ENCODE results near the gene AKR1C2.
"Not testable (repeated sequence)": the region's sequence is repeated elsewhere in the genome, so short reads cannot be mapped to it uniquely, and the experiment has no call there.

Gene AKR1C2

DNA sequence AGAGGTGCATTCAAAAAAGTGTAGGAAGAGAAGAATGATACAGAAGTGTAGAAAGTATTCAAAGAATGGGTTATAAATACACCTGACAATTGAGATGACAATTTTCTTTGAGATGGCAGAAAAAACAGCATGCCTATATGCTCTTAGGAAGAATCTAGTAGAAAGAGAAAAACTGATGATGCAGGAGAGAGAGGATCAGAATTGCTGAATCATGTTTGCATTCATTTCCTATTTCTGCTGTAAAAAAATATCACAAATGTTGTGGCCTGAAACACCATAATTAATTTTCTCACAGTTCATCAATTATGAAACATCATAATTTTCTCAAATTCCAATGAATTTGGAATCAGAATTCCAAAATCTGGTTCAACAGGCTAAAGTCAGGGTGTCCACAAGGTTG lies 50.3 kb downstream of the AKR1C2 start:
- DNase-seq: no peak

DNA sequence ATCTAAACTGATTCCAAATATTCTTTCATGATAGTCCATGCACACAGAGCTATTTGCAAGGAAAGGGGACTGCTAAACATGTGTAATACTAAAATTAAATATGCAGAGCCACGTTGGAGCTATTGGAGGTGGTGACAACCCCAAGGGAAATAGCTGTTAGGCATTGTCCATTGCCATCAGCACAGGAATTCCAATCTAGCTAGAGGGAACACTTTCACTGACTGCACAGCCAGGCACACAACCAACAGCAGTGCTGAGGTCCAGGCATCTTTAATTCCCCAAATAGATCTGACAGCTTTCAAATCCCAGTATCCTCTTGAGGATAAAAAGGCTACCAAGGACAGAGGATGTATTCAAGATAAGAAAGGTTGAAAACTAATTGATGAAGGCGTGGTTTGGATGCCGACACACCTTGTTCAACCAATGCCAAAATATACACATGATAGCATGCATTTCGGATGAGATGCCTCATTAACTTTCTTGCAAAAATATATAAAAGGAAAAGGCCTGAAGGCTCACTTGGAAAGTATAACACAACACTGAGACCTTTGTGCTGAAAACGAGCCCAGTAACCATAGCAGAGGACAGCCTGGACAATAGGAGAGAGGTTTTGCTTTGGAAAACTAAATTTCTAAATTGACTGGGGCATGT lies 52.0 kb downstream of the AKR1C2 start:
- DNase-seq: not testable (repeated sequence)

DNA sequence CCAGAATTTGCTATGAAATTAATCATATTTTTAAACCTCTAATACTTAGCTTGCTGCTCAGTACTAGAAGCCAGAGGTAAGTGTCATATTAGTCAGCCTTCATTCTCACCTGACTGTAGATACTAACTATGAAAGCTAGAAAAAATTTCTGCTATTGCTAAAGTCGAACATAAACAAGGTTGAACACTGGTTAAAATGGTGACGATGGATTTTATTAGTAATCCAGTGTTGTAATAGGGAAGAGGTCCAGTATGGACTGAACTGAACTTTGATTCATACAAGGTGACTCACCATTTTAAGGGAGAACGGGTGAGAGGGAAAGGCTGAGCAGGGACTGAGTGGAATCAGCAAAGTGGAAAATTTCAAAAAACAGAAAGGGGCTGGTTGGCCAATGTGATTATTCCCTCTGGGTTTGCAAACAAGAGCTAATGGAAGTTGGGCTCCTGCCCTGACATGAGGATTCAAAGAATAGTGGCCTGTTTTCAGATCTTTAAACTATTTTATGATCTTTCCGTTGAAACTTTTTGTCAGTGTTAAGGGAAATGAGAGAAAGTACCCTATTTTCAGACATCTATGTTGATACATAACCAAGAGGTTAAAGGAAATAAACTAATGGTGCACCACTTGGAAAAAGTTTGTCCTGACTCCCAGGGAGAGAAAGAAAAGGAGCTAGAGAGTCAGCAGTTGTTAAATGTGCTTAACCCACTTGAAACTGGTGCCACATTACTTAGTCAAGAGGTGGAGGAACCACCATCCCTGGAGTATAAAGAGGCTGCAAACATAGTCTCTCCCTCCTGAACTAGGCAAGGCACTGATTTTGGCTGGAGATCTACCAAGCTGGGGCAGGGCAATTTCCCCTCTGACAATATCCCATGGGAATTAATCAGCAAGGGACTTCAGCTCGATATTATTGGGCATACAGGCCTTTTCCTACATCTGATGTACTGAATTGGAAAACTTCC lies 55.7 kb downstream of the AKR1C2 start:
- DNase-seq: no peak

DNA sequence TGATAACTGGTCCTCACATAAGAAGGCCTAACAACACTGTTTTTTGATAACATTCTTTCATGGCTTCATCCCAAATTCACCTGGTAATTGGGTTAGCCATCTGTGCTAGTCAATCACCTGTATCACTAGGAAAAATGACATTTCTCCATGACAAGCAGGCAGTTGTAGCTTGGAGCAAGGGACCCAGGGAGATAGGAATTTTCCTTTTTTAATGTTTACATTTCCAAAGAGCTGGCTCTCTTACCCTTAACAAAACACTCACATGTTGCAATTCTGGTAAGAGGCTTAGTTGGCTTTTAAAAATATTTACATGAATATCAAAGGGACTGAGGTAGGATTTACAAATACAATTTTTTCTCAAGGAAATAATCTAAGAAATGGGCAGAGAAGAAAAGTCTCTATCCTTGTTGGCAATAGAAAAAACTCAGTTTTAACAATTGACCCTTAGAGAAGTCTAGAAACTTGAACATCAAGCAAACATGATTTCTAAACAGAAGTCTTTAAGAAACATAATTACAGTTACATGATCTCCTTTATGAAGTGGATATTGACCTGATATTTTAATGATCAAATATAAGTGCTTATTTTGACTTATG lies 56.5 kb downstream of the AKR1C2 start:
- no peak for DNase-seq

DNA sequence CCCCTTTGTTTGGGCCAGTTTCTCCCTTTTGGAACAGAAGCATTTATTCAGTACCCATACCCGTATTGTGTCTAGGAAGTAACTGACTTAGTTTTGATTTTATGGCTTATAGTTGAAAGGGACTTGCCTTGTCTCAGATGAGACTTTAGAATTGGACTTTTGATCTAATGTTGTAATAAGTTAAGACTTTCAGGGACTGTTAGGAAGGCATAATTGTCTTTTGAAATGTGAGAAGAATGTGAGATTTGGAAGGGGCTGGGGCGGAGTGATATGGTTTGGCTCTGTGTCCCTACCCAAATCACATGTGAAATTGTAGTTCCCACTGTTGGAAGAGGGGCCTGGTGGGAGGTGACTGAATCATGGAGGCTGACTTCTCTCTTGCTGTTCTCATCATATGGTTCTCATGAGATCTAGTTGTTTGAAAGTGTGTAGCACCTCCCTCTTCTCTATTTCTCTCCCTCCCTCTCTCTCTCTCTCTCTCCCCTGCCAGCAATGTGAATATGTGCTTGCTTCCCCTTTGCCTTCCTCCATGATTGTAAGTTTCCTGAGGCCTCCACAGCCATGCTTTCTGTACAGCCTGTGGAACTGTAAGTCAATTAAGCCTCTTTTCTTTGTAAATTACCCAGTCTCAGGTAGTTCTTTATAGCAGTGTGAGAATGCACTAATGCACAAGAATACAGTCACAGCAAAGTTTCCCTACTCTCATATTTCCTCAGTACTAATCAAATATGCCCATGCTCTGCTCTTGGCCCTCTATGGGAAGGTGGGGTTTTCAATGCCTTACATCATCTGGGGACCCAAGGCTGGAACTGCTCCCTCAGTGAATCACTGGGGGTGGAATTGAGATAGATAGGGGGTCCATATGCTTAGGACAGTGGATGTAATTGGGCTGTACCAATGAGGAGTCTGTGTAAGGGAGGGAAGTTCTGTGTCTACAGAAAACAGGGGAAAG lies 57.6 kb downstream of the AKR1C2 start:
- DNase-seq: no peak

DNA sequence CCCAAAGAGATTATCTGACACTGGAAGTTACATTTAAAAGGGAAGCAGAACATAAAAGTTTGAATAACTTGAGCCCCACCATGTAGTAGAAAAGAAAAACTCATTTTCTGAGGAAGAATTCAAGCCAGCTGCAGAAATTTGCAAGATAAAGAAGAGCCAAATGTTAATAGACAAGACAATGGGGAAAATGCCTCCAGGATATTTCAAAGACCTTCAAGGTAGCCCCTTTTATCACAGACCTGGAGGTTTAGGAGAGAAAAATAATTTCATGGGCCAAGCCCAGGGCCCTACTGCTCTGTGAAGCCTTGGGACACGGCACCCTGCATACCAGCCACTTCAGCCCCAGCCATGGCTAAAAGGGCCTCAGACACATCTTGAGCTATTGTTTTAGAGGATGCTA lies 58.8 kb downstream of the AKR1C2 start:
- DNase-seq: no peak

DNA sequence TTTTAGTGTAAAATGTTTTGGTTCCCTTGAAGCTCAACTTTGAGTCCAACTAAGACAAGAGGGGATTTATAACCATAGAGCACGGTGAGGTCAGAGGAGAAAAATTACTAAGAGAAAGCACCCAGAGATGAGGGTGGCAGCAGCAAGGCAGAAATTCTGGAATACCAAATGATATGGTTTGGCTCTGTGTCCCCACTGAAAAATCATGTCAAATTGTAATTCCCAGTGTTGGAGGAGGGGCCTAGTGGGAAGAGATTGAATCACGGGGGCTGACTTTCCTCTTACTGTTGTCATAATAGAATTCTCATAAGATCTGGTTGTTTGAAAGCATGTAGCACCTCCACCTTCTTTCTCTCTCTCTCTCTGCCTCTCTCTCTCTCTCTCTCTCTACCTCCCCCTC lies 59.8 kb downstream of the AKR1C2 start:
- DNase-seq: no peak

DNA sequence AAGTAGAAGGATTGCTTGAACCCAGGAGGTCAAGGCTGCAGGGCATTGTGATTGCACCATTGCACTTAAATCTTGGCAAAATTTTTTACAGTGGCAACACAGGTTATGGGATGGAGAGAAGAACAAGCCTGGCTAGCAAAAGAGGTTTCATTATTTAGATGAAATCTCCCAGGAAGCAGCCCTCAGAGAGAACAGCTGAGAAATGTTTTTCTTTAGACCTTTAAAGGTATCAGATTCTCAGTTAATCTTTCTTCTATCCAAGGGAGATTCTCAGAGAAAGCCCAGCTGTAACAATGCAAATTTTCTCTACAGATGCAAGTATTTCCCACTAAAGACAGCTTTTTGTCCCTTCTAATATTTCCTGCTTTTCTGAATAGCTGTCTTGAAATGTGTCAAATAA lies 60.2 kb downstream of the AKR1C2 start:
- not testable (repeated sequence) for DNase-seq

DNA sequence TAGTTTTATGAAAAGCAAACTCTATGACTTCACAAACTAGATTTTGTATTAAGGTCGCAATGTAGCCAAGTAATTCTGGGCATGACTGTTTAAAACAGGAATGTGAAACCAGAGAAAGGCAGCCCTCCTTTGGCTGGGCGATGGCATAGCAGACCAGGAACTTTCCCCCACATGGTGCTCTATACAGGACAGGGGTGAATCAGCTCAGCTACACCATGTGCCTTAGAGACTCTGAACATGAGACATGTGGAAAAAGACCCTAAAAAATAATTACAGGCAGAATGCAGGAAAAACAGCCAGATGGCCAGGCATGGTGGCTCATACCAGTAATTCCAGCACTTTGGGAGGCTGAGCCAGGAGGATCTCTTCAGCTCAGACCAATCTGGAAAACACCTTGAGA lies 60.7 kb downstream of the AKR1C2 start:
- not testable (repeated sequence) for DNase-seq

DNA sequence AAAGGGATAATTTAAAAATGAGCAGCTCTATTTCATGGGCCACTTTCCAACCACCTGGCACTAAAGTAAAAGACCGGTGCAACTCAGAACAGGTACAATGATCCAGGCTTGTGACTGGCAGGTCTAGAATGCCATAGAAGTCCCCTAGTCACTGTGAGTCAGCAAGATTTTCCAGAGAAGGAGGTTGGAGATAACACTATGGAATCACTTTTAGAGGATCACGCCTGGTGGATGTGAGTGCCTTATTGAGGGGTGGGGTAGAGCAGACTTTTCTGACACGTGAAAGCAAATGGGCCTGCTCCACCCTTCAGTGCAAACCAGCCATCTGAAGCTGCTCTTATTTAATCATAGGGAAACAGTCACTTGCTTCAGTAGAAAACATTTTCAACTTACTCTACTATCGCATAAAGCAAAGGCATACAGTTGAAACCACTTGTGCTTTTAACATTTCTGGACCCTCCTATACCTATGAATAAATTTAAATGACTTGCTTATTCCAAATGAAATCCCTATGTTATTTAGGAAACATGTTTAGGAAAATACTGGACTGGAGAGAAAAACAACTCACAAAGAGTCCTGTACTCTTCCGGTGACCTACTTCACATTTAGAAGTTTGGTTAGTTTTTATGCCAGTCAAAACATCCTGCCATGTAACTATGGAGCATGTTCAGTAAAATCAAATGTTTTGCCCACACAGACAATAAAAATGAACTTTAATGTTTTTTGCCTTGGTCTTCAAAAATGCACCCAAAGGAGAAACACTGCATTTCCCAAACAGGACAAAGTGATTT lies 61.9 kb downstream of the AKR1C2 start:
- DNase-seq: no peak

DNA sequence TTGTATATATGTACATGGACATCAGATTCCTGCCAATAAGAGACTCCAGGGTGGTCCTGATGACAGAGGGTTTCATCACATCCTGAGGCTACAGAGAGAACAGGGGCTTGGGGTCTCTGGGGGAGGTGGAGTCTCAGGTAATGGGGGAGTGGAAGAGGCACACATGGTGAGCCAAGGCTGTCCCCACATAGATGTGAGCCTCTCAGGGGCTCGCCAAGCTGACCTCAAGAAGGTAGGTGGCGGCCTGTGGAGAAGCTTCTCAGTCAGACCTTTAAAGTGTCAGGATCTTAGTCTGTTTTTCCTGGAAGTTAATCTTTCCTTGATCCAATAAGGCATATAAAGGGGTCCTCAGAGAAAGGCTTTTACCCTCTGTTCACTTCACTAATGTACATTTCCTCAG lies 62.7 kb downstream of the AKR1C2 start:
- DNase-seq: not testable (repeated sequence)

DNA sequence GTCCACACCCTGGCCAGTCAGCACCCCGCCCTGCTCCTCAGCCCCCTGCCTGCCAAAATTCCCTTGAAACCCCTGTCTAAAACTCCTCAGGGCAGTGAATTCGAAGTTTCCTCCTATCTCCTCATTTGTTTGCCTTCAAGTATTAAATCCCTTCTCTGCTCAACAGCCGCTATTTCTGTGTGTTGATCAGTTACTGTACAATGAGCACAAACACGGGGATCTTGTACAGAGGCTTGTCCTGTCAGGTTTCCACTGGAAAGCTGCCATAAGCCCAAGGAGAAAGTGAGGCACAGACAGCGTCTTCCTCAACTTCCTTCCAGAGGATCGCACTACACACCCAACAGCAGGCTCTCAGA lies 63.6 kb downstream of the AKR1C2 start:
- not testable (repeated sequence) for DNase-seq

DNA sequence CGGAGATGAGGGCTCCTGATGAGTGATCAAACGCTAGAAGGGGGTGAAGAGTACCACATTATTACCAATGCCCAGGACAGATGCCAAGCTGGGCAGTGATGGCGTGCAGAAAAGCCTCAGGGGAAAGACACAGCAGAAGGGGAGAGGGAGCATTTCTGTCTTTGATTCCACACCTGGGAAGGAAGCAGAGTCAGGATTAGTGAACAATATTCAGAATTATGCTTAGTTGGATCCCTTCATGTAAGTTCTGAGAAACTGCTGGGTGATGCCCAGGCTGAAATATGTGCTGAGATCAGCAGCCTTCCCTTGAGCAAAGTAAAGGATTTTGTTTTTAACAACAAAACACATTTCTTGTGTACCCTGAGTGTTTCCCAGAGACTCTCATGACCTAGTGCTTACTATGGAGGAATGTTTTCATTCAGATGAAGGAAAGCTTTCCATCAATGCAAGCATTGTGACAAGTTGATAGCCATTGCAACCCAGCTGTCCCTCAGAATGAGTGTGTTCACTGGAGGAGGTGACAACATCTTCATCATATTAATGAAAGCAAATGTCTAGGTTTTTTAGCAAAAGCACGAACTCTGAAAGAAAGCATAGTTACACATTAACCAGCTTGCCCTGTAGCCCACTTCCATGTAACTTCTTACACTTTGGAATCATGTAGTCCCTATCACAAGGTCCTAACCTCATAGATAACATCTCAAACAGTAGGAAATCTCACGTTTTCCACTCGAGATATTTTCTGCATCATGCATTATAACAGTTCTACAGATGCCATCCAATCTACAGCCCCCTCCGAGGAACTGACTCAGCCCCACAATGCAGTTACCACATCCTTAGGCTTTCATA lies 64.2 kb downstream of the AKR1C2 start:
- DNase-seq: no peak

Measured in NCI-H2171 (cell line).